HG03460 (cell line): Measurements from ENCODE around the gene VAV2.

Experiments used
- ATAC-seq: cut with Tn5 transposase; IDR thresholded peaks from one replicate; pipeline ENCODE4 v1.9.1; 2021; ENCODE audit not compliant: unreplicated experiment

The VAV2 gene

GRCh38 chr9:133943036-133943780 lies 48.9 kb downstream of the VAV2 start:
- no peak for ATAC-seq

- no peak for ATAC-seq
Measured at GRCh38 chr9:133942206-133942975, 49.7 kb downstream of the VAV2 start.

GRCh38 chr9:133939845-133940244 lies 52.3 kb downstream of the VAV2 start:
- no peak for ATAC-seq

- no peak for ATAC-seq
Measured at GRCh38 chr9:133939171-133939785, 52.8 kb downstream of the VAV2 start.

- ATAC-seq, result no peak
Measured at GRCh38 chr9:133938753-133939152, 53.4 kb downstream of the VAV2 start.

GRCh38 chr9:133938086-133938485 lies 54.0 kb downstream of the VAV2 start:
- no peak for ATAC-seq

GRCh38 chr9:133937120-133937519 lies 55.0 kb downstream of the VAV2 start:
- no peak for ATAC-seq

- no peak for ATAC-seq
Measured at GRCh38 chr9:133935328-133936005, 56.7 kb downstream of the VAV2 start.

GRCh38 chr9:133934482-133935232 lies 57.5 kb downstream of the VAV2 start:
- no peak for ATAC-seq

- no peak for ATAC-seq
Measured at GRCh38 chr9:133933426-133934026, 58.6 kb downstream of the VAV2 start.

GRCh38 chr9:133932633-133933032 lies 59.5 kb downstream of the VAV2 start:
- no peak for ATAC-seq

GRCh38 chr9:133932181-133932580 lies 59.9 kb downstream of the VAV2 start:
- no peak for ATAC-seq

- ATAC-seq, result no peak
Measured at GRCh38 chr9:133930682-133931485, 61.2 kb downstream of the VAV2 start.

- ATAC-seq, result no peak
Measured at GRCh38 chr9:133930046-133930681, 62.0 kb downstream of the VAV2 start.

GRCh38 chr9:133929599-133929998 lies 62.5 kb downstream of the VAV2 start:
- ATAC-seq, result no peak

GRCh38 chr9:133928248-133928764 lies 63.8 kb downstream of the VAV2 start:
- no peak for ATAC-seq

GRCh38 chr9:133927041-133927440 lies 65.1 kb downstream of the VAV2 start:
- no peak for ATAC-seq

- ATAC-seq, result no peak
Measured at GRCh38 chr9:133926165-133926856, 65.8 kb downstream of the VAV2 start.
